AG04450 (cell line): ENCODE measurements around the gene UNC5A. TPM values are rescaled to one million over a fixed set of nuclear protein-coding genes. Genes with fewer than 3 reads are reported as not detected.

Experiments
- CTCF ChIA-PET: fragments of 300-600, 350-600 bp; formaldehyde crosslinking; extraction: SDS; loops from one replicate; lab custom pipeline; 2022; ENCODE audit warnings: antibody characterized with exemption, inconsistent platforms; lab: Charles Lee
- POLR2A ChIA-PET: fragments of 350-600 bp; formaldehyde crosslinking; extraction: SDS; loops from one replicate; lab custom pipeline; 2021; ENCODE audit warnings: antibody characterized with exemption, inconsistent platforms; lab: Yijun Ruan, JAX
- DNase-seq: peaks from one replicate; pipeline ENCODE4 v3.0.0-alpha.2; 2011; ENCODE audit warnings: low read depth, low spot score
- H3K27ac ChIP-seq: one replicate; pipeline ENCODE4 v1.5.1; 2012; ENCODE audit warnings: low read depth, low read length, control low read depth
- H3K27me3 ChIP-seq: one replicate; pipeline ENCODE4 v1.6.0; 2012; ENCODE audit warnings: low read length; ENCODE audit not compliant: control insufficient read depth, insufficient read depth
- H3K4me3 ChIP-seq: 2 replicates; pipeline ENCODE4 v1.5.1; 2011; ENCODE audit warnings: mild to moderate bottlenecking, low read depth, low read length, control low read depth
- H3K9me3 ChIP-seq: 2 replicates; pipeline ENCODE4 v1.5.1; 2012; ENCODE audit warnings: low read length; ENCODE audit not compliant: control insufficient read depth, insufficient read depth
- polyA plus RNA-seq: library from polyadenylated mRNA; depleted of rRNA; stranded (reverse); fragments of >200 nt; gene quantifications from 2 replicates; pipeline ENCODE4 v1.2.3, GENCODE V29; 2011
- TF ChIP-seq, protein P1 (sequence below): IDR thresholded peaks from 2 replicates; pipeline ENCODE4 v1.5.1; 2011; ENCODE audit warnings: low read depth, low read length, control low read depth, inconsistent platforms

UNC5A gene
- polyA plus RNA-seq, 1 experiment: not detected

DNA sequence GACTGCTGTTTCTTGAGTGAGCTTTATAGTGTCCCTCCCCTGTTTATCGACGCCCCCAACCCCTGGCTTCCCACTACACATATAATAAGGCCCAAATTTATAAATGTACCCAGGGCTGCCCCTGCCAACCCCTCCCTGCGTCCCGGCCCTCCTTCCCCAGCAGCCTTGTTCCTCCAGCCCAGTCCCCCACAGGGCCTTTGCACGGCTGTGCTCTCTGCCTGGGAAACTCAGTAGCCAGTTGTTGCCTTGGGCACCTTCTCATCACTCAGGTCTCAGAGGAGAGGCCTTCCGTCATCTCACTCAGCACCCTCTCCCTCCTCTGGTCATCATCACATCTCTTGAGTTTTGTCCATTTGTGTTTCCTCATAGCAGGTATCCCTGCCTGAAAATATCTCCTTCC lies 15.8 kb upstream of the UNC5A start:
- no peak for DNase-seq
- H3K4me3 ChIP-seq: no peak overlapping the region
- ChIA-PET POLR2A (no interaction called here), CTCF (no interaction called here)
- TF ChIP-seq, protein P1, sequence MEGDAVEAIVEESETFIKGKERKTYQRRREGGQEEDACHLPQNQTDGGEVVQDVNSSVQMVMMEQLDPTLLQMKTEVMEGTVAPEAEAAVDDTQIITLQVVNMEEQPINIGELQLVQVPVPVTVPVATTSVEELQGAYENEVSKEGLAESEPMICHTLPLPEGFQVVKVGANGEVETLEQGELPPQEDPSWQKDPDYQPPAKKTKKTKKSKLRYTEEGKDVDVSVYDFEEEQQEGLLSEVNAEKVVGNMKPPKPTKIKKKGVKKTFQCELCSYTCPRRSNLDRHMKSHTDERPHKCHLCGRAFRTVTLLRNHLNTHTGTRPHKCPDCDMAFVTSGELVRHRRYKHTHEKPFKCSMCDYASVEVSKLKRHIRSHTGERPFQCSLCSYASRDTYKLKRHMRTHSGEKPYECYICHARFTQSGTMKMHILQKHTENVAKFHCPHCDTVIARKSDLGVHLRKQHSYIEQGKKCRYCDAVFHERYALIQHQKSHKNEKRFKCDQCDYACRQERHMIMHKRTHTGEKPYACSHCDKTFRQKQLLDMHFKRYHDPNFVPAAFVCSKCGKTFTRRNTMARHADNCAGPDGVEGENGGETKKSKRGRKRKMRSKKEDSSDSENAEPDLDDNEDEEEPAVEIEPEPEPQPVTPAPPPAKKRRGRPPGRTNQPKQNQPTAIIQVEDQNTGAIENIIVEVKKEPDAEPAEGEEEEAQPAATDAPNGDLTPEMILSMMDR: no peak
- H3K9me3 ChIP-seq: no peaks in the 10 kb centered on the region; the same call in 1 of the 2 replicates
- H3K27me3 ChIP-seq: peaks cover 55% of the 10 kb centered on the region
- H3K27ac ChIP-seq: no peak overlapping the region

DNA sequence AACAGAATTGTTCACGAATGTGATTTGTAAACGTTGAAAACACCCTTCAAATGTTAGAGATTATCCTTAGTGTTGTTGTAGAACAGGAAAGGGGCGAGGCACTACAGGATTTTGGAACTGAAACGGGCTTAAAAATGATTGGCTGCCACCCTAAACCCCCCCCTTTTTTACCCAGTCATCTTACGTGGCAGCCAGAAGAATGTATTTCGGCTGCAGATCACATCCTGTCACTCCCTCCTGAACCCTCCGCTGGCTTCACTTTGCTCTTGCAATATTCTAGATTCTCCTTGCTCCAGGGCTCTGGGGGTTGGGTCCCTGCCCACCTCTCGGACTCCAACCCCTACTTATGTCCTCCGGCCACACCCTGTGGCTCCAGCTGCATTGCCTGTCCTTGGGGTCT lies 13.9 kb upstream of the UNC5A start:
- POLR2A ChIA-PET: no interaction called here
- no peaks in the 10 kb centered on the region; the same call in 1 of the 2 replicates for H3K9me3 ChIP-seq
- H3K27ac ChIP-seq: no peak overlapping the region
- DNase-seq: no peak
- TF ChIP-seq, protein P1: no peak
- CTCF ChIA-PET: no interaction called here
- H3K27me3 ChIP-seq: peaks cover 41% of the 10 kb centered on the region
- no peak overlapping the region for H3K4me3 ChIP-seq

DNA sequence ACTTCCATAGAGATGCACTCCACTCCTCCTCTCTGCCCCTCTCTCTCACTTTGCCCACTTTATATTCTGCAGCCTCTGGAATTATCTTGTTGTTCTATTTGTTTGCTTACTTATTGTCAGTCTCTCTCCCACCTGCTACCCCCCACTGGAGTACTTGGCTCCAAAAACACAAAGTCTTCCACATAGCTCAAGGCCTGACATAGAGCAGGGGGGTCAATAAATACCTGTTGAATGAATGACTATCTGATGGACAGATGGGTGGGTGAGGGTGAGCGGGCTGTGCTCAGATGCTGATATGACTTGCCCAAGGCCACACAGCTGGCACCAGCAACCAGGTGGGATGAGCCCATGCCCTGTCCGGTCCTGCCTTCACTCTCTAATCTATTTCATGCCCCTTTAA lies 13.4 kb upstream of the UNC5A start:
- no peak overlapping the region for H3K4me3 ChIP-seq
- no peak overlapping the region for H3K27ac ChIP-seq
- DNase-seq: no peak
- ChIA-PET CTCF (no interaction called here), POLR2A (no interaction called here)
- TF ChIP-seq, protein P1: no peak
- peaks cover 41% of the 10 kb centered on the region for H3K27me3 ChIP-seq
- no peaks in the 10 kb centered on the region; the same call in 1 of the 2 replicates for H3K9me3 ChIP-seq

DNA sequence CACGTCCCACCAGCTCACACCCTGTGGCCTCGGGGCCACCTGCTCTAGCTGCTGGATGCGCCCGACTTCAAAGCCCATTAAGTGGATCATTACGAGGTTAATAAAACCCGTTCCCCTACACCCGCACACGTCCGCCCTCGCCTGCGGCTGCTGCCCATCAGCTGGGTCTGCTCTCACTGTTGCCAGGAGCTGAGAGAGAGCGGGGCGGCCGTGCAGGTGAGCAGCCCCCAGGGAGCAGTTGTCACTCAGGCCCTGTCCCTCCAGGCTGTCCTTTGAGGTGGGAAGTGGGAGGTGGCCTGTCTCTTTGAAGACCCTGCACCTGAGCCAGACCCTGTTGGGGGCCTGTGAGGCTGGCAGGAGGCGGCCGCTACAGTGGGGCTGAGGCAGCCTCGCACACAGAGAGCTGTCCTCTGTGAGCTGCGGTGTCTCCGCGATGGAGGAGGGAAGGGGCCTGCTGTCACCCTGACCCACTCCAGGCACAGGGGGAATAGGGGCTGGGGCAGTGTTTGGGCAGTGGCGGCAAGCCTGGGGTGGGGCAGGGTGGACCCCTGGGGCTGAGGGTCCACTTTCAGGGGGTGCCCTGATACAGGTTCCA lies 12.8 kb upstream of the UNC5A start:
- DNase-seq: no peak
- TF ChIP-seq, protein P1: no peak
- H3K27ac ChIP-seq: no peak overlapping the region
- CTCF ChIA-PET: interaction anchor here (0.6 kb wide), 1 partner anchor 20 kb away, joined by 5 read pairs; no protein-coding TSS in a partner anchor
- no peaks in the 10 kb centered on the region; the same call in 1 of the 2 replicates for H3K9me3 ChIP-seq
- POLR2A ChIA-PET: no interaction called here
- no peak overlapping the region for H3K4me3 ChIP-seq
- peaks cover 45% of the 10 kb centered on the region for H3K27me3 ChIP-seq

DNA sequence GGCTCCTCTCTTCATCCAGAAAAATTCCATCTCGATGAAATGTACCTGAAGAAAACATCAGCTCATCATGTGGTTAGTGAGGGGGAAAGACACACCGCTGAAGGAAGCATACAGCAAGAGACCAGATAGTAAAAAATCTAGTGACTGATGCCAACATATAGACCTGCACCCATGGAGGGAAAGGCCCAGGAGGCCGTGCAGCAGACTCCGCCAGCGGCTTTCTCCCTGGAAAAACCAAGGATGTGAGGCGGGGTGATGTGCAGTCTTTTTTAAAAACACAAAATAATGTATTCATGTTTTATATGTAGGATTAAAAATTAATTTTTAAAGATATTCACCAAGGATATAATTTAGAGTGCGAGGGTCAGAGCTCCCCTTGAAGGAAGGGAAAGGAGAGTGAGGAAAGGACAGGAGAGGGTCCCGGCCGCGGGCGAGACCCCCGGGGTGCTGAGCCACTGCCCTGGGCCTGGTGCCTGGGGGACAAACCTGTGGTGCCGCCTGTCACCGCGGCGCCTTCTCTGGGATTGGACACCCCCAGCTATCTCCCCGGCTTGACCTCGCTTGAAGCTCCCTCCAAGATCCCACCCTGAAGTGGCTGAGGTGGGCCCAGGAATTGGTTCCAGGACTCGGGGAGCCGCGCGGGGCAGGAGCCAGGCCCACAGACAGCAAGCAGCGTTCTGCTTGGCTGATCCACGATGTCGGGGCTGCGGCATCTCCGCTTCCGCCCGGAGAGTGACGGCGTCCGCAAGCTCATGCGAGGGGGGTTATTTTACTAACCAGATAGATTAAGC lies 12.1 kb upstream of the UNC5A start:
- POLR2A ChIA-PET: no interaction called here
- CTCF ChIA-PET: interaction anchor here (0.6 kb wide), 1 partner anchor 19 kb away, joined by 5 read pairs; no protein-coding TSS in a partner anchor
- no peak for DNase-seq
- no peak overlapping the region for H3K27ac ChIP-seq
- no peaks in the 10 kb centered on the region; the same call in 1 of the 2 replicates for H3K9me3 ChIP-seq
- peaks cover 38% of the 10 kb centered on the region for H3K27me3 ChIP-seq
- TF ChIP-seq, protein P1: no peak
- no peak overlapping the region for H3K4me3 ChIP-seq
